NCI-H2196 (cell line): Measurements from ENCODE around the gene IDH3G.

Source experiments
- DNase-seq: peaks from one replicate; lab custom pipeline; 2025; ENCODE audit not compliant: unreplicated experiment; lab: John Stamatoyannopoulos, UW

IDH3G gene

DNA sequence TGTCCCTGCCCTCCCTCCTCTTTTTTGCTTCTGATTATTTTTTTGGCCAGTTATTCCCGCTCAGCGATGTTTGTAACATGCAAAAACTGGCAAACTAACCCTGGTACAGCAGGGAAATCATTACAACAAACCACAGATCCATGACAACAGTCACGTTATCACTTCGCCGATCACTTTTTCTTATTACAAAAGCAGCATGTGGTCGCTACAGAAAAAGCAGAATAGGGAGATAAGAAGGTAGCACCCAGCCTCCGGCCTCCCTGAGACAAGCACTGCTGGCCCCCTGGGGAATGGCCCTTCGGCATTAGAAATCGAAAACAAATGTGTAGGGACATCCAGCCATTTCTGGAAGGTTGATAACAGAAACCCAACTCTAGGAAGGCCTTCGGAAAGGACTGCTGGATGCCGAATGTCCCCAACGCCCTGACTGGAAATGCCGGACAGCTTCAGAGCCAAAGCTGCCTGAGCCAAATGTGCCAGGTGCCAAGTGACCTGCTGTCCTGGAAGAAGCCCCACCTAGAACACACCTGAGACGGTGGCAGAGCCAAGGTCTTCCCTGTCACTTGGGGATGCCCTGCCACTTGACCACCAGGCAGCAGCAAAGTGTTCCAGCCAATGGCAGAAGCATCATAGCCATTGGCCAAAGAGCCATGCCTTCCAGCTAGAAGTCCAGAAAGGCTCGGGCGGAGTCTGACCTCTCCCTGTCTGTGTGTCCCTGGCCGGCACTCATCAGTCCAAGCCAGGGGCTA, 2.9 kb downstream of the IDH3G start:
- DNase-seq, result no peak

DNA sequence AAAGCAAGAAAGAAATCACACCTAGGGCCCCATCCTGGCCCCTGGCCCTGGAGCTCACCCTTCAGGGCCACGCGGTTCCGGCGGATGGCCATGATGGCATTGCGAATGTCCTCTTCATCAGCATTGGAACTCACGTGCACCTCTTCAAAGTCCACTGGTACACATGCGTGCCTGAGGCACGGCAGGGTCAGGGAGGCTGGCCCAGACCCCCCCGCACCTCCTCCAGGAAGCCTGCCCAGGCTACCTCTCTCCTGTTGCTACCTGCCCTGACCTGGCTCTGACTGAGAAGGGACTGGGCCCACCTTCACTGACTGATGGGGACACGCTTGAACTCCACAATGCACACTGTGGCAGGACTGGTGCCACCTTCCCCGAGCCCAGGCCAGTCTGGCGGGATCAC, 4.5 kb downstream of the IDH3G start:
- no peak for DNase-seq

DNA sequence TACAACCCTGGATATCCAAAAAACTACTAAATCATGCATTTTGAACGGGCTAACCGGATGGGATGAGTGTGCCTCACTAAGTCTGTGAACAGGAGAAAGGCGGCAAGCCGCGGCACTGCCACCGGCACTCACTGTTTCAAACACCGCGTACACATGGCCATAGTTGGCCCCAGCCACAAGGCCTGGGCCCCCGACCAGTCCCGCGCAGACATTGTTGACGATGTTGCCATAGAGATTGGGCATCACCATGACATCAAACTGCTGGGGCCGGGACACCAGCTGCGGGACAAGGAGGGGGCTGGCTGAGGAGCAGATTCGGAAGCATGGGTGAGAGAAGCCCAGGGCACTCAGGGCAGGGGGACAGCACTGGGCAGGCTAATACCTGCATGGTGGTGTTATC, 7.5 kb downstream of the IDH3G start:
- DNase-seq, result no peak

DNA sequence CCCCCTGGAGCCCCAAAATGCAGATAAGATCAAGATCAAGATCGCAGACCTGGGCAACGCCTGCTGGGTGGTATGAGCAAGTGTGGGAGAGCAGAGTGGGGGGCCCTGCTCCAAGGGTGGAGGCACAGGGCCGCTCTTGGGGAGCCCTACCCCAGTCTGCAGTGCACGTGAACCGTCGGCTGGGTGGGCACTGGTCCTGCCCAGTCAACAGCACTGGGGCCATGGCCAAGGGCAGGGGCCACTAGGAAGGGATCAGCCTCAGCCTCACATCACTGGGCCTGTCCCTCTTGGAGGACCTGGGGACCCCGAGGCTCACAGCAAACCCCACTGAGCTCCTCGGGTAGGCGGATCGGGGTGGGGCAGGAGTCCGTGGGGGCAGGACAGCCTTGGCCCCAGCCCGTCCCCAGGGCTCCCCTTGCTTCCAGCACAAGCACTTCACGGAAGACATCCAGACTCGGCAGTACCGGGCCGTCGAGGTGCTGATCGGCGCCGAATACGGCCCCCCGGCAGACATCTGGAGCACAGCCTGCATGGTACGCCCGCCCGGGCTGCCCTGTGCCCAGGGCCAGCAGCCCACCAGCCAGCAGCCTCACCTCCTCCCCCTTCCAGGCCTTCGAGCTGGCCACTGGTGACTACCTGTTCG, 9.7 kb downstream of the IDH3G start:
- no peak for DNase-seq

DNA sequence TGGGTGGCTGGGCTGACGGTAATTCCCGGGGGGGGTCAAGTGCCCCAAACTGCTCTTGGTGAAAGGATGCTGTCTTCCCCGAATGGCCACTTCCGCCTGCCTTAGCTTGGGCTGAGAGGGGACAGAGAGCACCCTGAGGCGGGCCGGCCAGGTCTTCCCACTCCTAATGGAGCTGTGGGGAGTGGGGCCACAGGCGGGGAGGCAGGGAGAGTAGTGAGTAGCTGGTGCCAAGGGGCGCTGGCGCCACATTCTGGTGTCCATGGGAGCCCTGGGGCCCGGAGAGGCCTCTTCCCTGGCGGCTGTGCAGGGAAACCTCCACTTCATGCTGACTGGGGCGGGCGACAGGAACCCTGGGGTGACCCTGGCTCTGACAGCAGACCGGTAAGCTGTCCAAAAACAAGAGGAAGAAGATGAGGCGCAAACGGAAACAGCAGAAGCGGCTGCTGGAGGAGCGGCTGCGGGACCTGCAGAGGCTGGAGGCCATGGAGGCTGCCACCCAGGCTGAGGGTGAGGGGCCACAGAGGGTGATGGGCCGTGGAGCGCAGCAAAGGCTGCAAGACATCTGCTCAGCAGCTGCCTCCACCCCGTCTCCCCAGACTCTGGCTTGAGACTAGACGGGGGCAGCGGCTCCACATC, 10.7 kb downstream of the IDH3G start:
- no peak for DNase-seq

DNA sequence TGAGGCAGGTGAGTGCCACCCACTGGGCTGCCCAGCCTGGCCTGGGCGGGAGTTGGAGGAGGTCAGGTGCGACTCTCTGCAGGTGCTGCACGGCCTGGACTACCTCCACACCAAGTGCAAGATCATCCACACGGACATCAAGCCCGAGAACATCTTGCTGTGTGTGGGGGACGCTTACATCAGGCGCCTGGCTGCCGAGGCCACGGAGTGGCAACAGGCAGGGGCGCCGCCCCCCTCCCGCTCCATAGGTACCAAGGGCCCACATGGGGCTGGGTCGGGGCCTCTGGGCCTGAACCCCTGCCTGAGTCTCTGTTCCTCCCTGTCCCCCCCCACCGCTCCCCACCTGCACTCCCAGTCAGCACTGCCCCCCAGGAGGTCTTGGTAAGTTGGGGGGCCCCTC, 11.3 kb downstream of the IDH3G start:
- DNase-seq, result no peak

DNA sequence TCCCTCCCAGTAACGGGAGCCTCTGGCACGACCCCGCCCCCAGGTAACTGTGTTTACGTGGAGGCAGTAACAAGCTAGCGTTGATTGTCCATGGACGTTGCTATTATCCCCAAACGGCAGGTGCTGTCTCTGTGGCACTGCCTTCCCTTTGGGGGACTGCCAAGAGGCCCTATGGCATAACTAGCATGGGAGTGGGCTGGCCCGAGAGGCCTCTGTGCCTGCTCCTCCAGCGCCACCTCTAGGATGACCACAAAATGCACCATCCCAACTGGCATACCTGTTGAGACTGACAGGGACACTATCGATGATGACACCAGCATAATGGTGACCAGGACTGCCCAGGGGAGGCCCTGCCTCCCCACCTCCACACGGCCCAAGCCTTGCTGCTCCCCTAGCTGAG, 11.9 kb downstream of the IDH3G start:
- peak; percentile 84 for DNase-seq

DNA sequence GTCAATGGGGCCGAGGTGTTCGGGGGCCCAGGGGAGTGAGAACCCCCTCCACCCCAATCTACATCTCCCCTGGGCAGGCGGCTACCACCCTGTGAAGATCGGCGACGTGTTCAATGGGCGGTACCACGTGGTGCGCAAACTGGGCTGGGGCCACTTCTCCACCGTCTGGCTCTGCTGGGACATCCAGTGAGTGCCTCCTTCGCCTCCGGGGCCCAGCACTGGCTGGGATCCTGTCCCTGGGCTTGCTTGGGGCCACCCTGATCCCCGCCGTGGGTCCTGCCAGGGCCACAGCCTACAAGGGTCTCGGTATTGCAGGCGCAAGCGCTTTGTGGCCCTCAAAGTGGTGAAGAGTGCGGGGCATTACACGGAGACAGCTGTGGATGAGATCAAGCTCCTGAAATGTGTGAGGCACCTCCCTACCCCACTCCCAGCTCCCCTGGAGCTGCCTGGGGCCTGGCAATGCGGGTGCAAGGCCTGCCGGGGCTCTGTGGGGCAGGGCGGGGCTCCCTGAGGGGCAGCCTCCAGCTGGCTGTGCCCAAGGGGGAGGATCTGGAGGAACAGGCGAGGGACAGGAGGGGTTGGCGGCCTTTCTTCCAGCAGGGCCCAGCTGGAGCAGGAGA, 12.6 kb downstream of the IDH3G start:
- no peak for DNase-seq

DNA sequence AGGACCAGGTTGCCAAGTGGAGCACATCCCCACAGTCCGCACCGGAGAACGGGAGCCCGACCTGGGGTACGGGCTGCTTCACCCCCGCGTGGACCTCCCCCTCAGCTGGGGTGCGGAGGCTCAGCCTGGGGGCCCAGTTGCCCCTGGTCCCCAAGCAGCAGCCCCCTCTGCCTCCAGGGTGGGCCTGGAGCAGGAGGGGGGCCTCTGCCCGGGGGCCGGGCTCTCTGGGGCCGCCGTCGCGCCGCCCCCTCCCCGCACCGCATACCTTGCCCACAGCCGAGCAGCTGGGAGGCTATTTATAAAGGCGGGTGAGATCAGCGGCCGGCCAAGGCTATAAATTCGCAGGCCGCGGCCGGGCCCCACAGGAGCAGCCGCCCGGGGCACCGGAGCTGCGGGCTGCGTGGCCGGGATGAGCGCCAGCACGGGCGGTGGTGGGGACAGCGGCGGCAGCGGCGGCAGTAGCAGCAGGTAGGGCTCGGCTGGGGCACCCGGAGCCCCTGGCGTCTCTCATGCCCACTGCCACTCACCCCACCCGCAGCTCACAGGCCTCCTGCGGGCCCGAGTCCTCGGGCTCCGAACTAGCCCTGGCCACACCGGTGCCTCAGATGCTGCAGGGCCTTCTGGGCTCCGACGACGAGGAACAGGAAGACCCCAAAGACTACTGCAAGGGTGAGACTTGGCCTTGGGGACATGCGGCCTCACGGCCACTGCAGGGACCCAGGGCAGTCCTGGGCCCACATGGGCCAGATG, 13.3 kb downstream of the IDH3G start, which contains the start of gene SRPK3:
TSS of gene SRPK3 (plus strand) at position 364 of the 750 bp plus-strand sequence. CDS start at position 410, 46 bp downstream.
- DNase-seq, result no peak

DNA sequence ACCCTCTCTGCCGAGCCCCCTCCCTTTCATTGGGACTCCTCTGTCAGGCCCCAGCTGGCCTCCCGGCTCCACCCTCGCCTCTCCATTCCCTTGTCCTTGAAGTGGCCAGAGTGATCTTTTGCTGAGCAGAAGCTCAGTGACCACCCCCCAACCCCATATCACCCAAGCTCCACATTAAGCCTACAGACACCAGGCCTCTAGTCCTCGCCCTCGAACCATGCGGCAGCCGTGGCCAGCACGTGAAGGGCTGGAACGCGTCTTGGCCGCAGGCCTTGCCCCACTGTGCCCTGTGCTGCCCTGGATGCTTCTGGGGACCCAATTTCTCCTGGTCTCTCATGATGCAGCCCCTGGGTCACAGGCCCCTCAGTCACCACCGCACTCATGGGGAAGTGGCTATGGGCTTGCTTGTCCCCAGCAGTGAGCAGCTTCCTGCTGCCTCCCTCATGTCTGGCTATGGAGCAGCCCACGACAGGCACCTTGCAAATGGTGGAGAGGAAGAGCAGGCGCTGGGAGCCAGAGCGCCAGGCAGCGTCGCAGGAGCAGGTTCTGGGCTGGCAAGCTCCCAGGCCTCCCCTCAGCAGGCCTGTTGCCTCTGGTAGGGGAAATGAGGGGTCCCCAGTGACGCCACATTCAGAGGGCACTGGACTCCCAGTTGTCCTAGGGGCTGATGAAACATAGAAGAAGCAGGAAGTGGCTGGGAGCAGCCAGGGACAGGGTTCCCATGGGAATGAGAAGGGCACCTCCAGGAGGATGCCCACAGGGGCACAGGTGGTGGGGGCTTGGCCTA, 14.1 kb downstream of the IDH3G start:
- no peak for DNase-seq

DNA sequence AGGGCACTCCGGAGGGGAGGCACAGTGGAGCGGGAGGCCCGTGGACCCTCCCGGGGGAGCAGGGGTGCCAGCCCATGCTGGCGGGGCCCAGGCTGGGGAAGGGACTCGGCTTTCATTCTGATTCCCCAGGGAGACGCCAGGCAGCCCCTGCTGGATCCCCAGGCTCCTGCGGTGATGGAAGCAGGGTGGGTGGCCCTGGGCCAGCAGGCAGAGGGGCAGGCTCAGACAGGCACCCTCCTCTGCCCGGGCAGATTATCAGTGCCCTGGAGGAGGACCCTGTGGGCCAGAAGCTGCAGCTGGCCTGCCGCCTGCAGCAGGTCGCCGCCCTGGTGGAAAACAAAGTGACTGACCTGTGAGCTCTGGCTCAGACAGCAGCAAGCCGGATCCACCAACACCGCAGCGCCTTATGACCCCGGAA, 15.5 kb downstream of the IDH3G start:
- no peak for DNase-seq

DNA sequence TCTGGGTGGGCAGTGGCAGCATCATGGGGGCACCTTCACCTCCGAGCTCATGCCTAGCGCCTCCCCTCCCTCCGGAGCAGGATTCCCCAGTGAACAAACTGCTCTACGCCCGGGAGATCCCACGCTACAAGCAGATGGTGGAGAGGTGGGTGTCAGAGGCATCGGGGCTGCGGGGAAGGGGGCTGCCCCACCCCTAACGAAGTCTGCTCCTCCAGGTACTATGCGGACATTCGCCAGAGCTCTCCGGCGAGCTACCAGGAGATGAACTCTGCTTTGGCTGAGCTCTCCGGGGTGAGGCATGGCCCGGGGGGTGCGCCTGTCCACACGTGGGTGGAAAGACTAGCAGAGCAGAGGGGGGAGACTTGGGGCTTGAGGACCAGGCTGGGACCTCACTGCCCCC, 16.0 kb downstream of the IDH3G start:
- DNase-seq, result no peak

DNA sequence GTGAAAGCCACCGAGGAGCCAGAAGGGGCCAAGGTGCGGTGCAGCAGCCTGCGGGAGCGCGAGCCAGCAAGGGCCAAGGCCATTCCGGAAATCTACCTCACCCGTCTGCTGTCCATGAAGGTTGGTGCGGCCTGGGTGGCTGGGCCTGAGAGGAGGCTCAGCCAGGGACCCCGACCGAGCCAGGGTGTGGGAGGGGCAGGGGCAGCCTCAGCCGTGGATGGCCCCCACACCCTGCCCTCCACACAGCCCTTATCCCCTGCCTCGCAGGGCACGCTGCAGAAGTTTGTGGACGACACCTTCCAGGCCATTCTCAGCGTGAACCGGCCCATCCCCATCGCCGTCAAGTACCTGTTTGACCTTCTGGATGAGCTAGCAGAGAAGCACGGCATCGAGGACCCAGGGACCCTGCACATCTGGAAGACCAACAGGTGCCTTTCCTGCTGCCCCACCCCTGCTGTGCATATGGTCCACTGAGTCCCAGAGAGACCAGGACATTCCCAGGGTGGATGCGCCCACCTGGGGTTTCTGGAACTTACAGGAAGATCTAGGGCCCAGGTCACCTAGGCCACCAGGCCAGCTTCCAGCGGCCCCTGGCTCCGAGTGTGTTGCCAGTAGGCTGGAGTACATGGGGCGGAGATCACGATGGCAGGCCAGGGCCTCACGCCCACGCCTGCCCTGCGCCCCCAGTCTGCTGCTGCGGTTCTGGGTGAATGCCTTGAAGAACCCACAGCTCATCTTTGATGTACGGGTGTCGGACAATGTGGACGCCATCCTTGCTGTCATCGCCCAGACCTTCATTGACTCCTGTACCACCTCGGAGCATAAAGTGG, 16.7 kb downstream of the IDH3G start:
- no peak for DNase-seq

DNA sequence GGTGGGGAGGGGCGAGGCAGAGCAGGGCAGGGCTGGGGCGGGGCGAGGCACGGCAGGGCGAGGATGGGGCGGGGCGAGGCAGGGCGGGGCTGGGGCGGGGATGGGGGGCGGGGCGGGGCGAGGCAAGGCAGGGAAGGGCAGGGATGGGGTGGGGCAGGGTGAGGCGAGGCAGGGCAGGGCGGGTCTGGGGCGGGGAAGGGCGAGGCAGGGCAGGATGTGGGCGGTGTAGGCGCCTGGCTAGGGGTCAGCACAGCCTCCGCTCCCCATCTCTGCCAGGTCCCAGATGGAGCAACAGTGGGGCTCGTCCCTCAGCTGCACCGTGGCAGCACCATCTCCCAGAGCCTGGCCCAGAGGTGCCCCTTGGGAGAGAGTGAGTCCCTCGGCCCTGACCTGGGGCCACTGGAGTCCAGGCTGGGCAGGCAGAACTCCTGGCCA, 17.5 kb downstream of the IDH3G start:
- DNase-seq, result no peak

DNA sequence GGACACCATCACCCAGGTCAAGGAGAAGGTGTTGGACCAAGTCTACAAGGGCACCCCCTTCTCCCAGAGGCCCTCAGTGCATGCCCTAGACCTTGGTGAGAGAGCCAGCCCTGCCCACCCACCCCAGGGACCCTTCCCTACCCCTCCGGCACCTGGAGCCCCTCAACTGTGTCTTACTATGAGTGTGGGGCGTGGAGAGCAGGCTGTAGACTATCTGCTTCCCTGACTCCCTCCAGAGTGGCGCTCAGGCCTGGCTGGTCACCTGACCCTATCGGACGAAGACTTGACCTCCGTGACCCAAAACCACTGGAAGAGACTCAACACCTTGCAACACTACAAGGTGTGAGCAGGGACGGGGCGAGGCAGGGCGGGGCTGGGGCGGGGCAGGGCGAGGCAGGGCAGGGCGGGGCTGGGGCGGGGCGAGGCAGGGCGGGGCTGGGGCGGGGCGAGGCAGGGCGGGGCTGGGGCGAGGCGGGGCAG, 18.0 kb downstream of the IDH3G start:
- no peak for DNase-seq

DNA sequence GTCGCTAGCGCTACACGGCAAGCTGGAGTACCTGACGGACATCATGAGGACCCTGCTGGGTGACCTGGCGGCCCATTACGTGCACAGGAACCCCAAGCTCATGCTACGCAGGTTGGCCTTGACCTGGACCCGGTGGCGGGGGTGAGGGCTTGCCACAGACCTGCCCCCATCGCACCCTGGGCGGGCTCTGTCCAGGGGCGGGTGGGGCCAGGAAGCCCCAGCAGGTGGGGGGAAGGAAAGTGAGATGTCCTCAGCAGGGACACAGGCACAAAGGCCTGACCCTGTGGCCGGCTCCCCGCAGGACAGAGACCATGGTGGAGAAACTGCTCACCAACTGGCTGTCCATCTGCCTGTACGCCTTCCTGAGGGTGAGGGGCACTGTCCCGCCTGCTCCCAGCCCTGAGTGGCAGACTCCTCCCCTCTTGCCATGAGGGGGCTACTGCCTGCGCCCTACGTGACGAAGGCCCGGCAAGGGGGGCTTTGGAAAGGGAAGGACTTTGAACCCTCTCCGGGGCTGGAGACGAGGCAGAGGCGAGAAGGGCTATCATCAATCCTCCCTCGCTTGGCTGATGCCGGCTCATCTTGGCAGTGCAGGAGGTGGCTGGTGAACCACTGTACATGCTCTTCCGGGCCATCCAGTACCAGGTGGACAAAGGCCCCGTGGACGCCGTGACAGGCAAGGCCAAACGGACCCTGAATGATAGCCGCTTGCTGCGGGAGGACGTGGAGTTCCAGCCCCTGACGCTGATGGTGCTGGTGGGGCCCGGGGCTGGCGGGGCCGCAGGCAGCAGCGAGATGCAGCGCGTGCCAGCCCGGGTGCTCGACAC, 18.7 kb downstream of the IDH3G start:
- DNase-seq, result no peak

DNA sequence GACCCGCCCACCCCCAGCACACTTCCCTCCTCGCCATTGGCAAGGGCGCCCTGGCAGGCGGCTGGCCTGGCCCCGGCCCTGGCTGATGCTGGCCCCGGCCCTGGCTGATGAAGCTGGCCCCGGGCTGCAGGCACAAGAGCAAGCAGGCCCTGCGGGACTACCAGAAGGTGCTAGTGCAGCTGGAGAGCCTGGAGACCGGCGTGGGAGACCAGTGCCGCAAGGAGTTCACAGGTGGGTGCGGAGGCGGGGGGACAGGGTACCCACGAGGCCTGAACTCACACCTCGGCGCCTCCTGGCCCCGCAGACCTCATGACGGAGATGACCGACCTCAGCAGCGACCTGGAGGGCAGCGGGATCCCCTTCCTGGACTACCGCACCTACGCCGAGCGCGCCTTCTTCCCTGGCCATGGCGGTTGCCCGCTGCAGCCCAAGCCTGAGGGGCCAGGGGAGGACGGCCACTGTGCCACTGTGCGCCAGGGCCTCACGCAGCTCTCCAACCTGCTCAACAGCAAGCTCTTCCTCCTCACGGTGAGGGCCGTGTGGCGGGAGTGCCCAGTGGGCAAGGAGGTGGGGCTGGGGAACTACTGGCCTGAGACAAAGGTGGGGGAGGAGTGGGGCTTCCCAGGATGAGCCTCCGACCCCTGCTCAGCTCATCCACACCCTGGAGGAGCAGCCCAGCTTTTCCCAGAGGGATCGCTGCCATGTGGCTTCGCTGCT, 19.4 kb downstream of the IDH3G start:
- no peak for DNase-seq
